ENCODE results near the gene EML3. TPM values are rescaled to one million over a fixed set of nuclear protein-coding genes. Genes with fewer than 3 reads are reported as not detected.
A peak's percentile ranks its signal among the peaks of the same experiment; 100 is the strongest.
"Not testable (repeated sequence)": the region's sequence is repeated elsewhere in the genome, so short reads cannot be mapped to it uniquely, and the experiment has no call there.

EML3 gene
- total RNA-seq, 1 donor from 2014 or later, result 83.2 TPM

DNA sequence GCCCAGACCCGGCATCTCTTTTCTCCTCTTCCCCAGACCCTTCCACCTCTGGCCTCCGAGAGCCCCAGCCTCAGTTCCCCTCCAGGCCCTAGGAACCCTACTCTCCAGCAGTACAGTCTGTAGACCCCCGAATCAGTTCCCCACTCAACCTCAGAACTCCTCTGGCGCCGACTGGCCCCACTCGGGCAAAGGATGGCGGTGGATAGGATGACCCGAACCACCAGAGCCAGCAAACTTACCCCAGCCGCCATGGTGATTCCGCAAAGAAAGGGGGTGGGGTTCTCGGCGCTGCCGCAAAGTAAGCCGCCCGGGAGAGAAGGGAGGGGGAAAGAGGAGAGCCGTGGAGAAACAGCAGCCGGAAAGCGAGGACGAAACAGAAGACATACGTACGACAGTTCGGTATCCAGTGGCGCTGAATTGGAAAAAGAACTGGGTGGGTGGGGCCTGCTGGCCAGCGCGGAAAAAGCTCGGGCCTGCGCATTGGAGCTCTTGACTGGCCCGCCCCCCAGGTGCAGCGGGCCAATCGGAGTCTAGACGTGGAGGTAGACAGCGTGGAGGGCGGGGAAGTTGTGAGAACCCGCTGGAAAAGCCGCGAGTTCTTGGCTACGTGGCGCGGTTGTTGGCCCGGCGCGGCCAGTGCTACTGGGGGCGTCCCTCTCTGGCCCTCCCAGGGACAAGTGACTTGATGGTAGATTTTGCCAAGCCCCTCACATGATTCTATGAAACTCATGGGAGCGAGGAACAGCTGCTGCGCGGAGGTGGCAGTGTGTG is 38.8 kb downstream of the EML3 start, which contains the start of gene EEF1G:
Gene EEF1G (minus strand): TSS at position 300 of the 771 bp plus-strand sequence. CDS start 49 bp downstream, at position 251.
- peak; percentile 98 for DNase-seq (ENCODE audit: extremely low read depth, low read depth, low spot score)

DNA sequence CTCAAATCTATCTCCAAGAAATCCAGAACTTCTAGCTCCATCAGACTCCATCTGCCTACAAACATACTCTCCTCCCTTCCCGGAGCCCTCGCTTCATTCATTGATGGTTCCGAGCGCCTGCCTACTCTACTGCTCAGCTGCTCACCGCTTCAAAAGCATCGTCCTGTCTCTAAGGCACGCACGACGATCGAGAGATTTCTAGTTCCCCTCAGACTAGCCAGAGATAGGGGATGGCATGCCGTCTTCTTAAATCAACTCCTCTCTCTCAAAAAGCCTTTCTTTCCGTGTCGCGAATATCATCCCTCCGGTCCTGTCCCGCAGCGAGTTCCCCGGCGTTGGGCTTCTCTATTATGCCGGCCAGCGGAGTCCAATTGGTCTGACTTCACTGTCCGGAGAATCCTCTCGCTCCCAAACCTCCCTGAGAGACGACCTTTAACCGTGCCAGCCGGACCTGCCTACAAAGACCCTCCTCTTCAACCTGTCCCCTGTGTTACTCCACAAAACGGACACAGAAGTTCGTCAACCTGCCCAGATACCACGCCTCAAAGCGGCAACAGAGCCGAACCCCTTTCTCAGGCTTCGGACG is 39.5 kb downstream of the EML3 start:
- no peak for DNase-seq (ENCODE audit: extremely low read depth, low read depth, low spot score)

- DNase-seq (ENCODE audit: extremely low read depth, low read depth, low spot score), result no peak
Measured at GRCh38 chr11:62572431-62572830, 40.1 kb downstream of the EML3 start.

GRCh38 chr11:62571493-62571892 is 41.1 kb downstream of the EML3 start:
- DNase-seq (ENCODE audit: extremely low read depth, low read depth, low spot score), result not testable (repeated sequence)

DNA sequence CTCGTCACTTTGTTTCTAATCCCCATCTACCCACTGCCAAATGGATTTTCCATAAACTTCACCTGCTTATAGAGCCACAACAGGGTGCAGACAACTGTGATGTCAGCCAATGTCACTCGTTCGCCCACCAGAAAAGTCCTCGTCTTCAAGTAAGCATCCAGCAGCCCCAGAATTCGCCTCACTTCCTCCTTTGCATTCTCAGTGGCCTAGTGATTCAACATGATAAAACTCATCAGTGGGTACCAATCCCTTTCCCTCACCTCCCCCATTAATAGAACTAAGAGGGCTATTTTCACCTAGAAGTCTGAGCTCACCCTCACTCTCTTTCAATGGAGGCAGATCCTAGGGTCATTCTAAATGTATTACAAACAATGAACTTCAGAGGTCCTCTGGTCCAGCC is 41.7 kb downstream of the EML3 start:
- DNase-seq (ENCODE audit: extremely low read depth, low read depth, low spot score), result not testable (repeated sequence)

DNA sequence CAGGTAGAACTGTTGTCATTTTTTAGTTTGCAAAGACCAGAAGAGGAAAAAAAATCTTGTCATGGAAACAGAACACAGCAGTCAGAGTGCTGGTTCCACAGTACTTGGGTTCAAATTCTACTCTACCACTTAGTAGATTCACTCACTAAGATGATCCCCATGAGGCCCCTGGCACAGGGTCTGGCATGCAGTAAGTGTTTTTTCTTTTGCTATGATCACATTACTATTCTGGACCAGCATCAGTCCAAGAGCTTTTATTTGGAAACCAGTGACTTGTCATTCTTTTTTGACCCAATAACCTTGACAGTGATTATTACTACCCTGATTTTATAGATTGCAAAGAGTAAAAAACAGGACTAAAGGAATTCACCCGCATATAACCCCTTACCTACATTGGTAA is 43.0 kb downstream of the EML3 start:
- no peak for DNase-seq (ENCODE audit: extremely low read depth, low read depth, low spot score)

DNA sequence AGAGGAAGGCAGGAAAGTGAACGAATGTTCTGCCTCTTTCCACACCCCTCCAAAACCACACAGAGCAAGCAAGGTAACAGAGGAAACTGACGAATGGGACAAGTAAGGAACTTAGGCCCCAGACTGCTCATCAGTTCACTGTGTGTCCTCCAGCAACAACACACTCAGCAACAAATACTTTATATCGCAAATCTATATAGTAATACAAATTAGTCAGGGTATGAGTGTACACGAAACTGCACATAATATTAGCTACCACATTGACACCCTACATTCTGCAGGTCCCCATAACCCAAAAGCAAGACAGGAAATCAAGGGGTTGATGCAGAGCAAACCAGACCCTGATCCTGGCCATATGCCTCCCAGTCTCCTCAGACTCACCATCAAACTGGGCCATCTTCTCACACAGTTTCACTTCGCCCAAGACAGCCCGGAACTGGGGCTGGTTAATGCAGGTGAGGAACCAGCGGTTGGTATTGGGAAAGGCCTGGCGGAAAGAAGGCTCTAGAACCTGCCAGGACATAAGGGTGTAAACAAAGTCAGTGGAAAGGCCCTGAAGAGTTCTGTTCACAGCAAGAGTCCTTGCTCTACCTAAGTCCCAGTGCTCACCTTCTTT is 45.4 kb downstream of the EML3 start:
- no peak for DNase-seq (ENCODE audit: extremely low read depth, low read depth, low spot score)

- no peak for DNase-seq (ENCODE audit: extremely low read depth, low read depth, low spot score)
Measured at GRCh38 chr11:62566247-62566646, 46.3 kb downstream of the EML3 start.

DNA sequence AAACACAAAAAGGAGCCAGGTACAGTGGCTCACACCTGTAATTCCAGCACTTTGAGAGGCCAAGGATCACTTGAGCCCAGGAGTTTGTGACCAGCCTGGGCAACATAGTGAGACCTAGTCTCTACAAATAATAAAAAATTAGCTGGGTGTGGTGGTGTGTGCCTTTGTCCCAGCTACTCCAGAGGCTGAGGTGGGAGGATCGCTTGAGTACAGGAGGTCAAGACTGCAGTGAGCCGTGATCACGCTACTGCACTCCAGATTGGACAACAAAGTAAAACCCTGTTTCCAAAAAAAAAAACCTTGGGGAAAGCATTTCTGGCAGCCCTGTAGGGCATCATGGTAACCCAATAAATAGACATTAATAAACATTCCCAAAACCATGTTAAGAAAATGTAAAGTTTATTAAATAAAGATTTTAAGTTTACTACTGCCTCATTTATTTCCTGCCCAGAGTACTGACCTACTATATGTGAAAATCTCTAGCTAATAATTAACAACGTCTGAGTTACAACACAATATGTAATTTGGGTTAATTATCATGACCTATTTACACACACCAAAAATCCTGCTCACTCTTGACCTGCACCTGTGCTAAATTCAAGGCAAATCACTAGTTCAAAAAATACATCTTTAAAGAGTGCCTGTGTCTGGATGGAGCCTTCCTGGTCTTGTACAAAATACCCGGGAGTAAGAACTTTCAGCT is 47.3 kb downstream of the EML3 start:
- DNase-seq (ENCODE audit: extremely low read depth, low read depth, low spot score), result no peak

GRCh38 chr11:62561677-62562230 is 50.8 kb downstream of the EML3 start:
- DNase-seq (ENCODE audit: extremely low read depth, low read depth, low spot score), result not testable (repeated sequence)

GRCh38 chr11:62560566-62561103 is 51.9 kb downstream of the EML3 start:
- DNase-seq (ENCODE audit: extremely low read depth, low read depth, low spot score), result peak; percentile 83

DNA sequence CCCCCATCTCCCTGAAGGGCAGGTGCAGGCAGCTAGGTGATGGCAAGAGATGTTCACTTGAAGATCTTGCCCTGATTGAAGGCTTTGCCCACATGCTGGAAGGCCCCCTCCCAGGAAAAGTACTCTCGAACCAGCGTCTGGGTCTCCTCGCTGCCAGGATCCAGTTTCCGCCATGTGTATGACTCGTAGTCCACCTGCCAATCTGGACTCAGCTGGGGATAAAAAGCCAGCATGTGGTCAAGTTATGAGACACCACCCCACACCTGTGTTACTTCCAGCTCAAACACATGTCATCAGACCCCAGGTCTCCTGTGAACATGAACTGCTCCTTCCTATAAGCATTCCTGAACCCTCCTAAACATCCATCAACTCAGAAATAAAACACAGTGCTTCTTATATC is 52.9 kb downstream of the EML3 start:
- not testable (repeated sequence) for DNase-seq (ENCODE audit: extremely low read depth, low read depth, low spot score)

- DNase-seq (ENCODE audit: extremely low read depth, low read depth, low spot score), result no peak
Measured at GRCh38 chr11:62559204-62559603, 53.4 kb downstream of the EML3 start.

GRCh38 chr11:62558669-62559068 is 53.9 kb downstream of the EML3 start:
- no peak for DNase-seq (ENCODE audit: extremely low read depth, low read depth, low spot score)

DNA sequence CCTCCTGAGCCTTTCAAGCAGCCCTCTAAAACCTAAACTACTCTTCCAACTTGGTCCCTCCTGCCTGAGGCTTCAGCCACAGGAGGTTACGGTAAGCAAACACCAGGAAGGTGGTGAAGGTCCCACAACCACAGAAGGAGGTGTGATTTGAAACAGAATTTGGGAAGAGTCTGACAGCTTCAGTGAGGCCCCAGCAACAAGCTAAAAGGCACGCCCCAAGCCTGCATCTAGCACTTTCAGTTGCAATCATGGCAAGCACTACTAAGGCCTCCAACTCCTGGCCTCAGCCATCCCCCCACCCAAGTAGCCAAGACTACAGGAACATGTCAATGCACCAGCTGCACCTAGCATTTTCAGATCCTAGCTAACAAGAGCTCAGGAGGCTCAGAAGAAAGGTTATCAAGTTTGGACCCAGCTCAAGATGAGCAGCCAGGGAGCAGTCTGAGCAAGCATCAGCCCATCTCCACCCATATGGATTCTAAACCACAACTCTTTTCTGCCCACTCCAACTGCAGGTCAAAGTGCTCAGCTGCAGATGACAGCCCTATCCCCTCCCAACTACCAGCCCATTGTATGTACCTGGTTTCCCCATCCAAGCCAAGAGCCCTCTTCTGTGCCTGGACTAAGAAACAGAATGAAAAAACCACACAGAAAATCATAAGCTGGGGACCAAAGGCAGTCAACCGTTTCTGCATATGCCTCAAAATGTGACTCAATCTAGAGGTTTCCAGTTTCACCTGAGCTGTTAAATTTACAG is 55.5 kb downstream of the EML3 start:
- DNase-seq (ENCODE audit: extremely low read depth, low read depth, low spot score), result no peak

- DNase-seq (ENCODE audit: extremely low read depth, low read depth, low spot score), result peak; percentile 72
Measured at GRCh38 chr11:62556108-62556874, 56.3 kb downstream of the EML3 start.

- DNase-seq (ENCODE audit: extremely low read depth, low read depth, low spot score), result no peak
Measured at GRCh38 chr11:62555464-62556107, 57.0 kb downstream of the EML3 start.

- no peak for DNase-seq (ENCODE audit: extremely low read depth, low read depth, low spot score)
Measured at GRCh38 chr11:62554387-62555167, 58.0 kb downstream of the EML3 start.

Measured in glomerular endothelial cell (primary cell).